HG03378 (cell line): ENCODE measurements around the gene TMEM269.

Experiments
- ATAC-seq: cut with Tn5 transposase; IDR thresholded peaks from one replicate; pipeline ENCODE4 v1.9.1; 2021; ENCODE audit warnings: mild to moderate bottlenecking, moderate library complexity; ENCODE audit not compliant: unreplicated experiment

TMEM269 gene

DNA sequence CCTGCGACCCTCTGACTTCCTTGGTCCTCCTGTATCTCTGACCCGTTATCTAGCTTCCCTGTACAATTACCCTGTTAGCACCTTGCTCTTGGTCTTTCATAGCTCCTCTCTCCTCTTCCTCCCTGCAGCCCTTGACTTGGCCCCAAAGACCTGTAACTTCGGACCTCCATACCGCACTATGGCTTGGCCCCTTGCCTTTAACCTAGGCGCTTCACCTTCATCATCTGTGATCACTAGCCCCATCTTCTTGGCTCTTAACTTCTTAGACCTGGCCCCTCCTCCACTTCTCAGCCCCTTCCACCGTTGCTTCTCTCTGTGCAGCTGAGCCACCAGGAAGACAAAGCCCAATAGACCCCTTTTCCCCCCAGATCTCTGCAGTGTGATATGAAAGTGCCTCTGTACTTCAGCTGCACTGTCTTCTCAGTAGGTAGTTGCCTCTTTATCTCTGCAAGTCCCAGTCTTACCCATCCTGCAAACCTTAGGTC, 62.4 kb downstream of the TMEM269 start:
- no peak for ATAC-seq

DNA sequence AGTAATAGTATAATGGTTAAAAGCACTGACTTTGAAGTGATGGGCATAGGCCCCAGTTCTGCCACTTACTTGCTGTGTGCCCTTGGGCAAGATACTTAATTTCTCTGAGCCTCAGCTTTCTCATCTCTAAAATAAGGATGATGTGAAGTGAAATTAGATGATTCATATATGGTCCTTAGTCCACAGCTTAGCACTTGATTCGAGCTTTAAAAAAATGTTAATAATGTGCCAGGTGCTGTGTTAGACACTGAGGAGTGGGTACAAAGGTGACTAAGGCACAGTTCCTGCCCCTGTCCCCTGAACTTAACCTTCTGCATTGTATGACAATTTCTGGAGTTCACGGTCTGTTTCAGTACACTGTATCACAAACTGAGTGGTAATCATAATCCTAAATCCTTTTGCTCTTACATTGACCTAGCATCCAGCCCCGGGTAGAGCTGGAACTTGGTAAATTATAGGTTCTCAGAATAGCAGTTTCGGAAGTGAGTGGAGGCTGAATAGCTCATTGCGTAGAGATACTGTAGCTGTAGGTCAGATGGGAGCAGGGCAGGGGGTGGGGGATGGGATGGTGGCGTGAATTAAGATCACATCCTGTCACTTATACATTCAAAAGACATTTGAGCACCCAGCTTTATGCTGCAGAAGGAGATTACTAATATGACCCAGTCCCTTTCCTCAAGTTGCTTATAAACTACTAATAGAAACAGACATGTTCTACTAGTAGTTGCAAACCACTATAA, 63.1 kb downstream of the TMEM269 start:
- no peak for ATAC-seq

DNA sequence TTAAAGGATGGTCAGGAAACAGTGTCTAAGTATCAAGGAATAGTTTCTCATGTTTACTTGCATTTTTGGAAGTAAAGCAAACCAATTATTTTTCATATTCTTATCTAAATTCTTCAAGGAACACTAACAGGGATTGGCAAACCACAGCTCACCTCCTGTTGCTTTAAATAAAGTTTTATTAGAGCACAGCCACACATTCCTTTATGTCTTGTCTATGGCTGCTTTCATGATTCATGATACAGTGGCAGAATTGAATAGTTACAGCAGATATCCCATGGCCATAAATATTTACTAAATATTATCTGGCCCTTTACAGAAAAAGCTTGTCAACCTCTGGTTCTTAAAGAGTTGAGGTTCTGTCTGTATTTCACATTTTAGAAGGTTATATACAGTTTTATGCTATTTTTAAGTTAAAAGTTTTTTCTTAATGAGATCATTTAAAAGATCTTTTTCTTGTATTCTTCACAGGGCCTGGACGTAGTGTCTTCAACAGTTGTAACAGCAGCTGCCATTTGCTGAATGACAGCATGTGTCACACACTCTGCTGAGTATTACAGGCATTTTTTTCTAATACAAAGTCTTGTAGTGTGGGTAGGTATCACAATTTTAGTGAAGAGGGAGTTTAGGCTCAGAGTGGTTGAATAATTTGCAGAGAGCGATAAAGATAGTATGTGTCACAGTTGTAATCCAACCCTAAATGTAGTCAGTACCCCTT, 64.2 kb downstream of the TMEM269 start:
- no peak for ATAC-seq

DNA sequence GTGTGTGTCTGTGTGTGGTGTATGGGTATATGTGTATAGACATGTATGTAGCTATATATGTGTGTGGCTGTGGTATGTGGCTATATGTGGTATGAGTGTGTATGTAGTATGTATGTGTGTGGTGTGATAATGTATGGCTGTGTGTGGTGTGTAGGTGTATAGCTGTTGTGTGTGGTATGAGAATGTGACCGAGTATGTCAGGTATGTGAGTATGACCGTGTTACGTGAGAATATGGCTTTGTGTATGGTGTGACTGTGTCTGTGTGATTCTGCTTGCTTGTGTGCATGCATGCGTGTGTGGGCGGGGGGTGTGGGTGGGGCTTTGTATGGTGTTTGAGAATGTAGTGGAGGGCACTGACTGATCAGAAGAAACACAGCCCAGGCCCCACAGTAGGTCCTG, 65.2 kb downstream of the TMEM269 start:
- no peak for ATAC-seq
